GM12878 (cell line): ENCODE results near the gene ATN1. TPM values are rescaled to one million over a fixed set of nuclear protein-coding genes. Genes with fewer than 3 reads are reported as not detected.
A peak's percentile ranks its signal among the peaks of the same experiment; 100 is the strongest.

Experiments used
- BHLHE40 ChIP-seq, 2 experiments: fragments of 450-650 bp in 1 of 2; IDR thresholded peaks; 2 replicates each; pipeline ENCODE4 v1.6.1; 2011 to 2017; ENCODE audit warnings: low read depth in 2 of 2, borderline replicate concordance in 1 of 2, improper control_type of control experiment in 1 of 2, low read length in 1 of 2, mild to moderate bottlenecking in 1 of 2
- CBX5 ChIP-seq: sonication (generic); IDR thresholded peaks from 2 replicates; pipeline ENCODE4 v1.6.1; 2016; ENCODE audit warnings: low read depth, moderate library complexity, mild to moderate bottlenecking, inconsistent platforms
- GATAD2B ChIP-seq: fragments of 450-650 bp; conservative IDR thresholded peaks from 2 replicates; pipeline ENCODE4 v1.6.1; 2017; ENCODE audit warnings: low read depth, mild to moderate bottlenecking, moderate library complexity
- IKZF1 ChIP-seq: fragments of 450-650 bp; conservative IDR thresholded peaks from 2 replicates; pipeline ENCODE4 v1.6.1; 2017; ENCODE audit warnings: antibody characterized with exemption, mild to moderate bottlenecking
- KAT2A ChIP-seq: conservative IDR thresholded peaks from 2 replicates; pipeline ENCODE4 v1.6.1; 2011; ENCODE audit warnings: low read depth, low read length; ENCODE audit not compliant: control insufficient read depth
- LARP7 ChIP-seq: fragments of 450-650 bp; IDR thresholded peaks from 2 replicates; pipeline ENCODE4 v1.6.1; 2017; ENCODE audit warnings: mild to moderate bottlenecking
- NFXL1 ChIP-seq: fragments of 450-650 bp; IDR thresholded peaks from 2 replicates; pipeline ENCODE4 v1.6.1; 2017; ENCODE audit warnings: antibody characterized with exemption, mild to moderate bottlenecking, borderline replicate concordance
- NRF1 ChIP-seq: conservative IDR thresholded peaks from 2 replicates; pipeline ENCODE4 v1.6.1; 2011; ENCODE audit warnings: mild to moderate bottlenecking, low read depth, low read length, improper control_type of control experiment
- POLR2A ChIP-seq: IDR thresholded peaks from 2 replicates; pipeline ENCODE4 v1.6.1; 2011; ENCODE audit warnings: low read depth, mild to moderate bottlenecking, low read length
- RAD21 ChIP-seq: IDR thresholded peaks from 2 replicates; pipeline ENCODE4 v1.6.1; 2011; ENCODE audit warnings: mild to moderate bottlenecking, low read depth, low read length, moderate library complexity; ENCODE audit not compliant: insufficient read depth
- RBBP5 ChIP-seq: fragments of 200-600 bp; sonication (generic); conservative IDR thresholded peaks from 2 replicates; pipeline ENCODE4 v1.6.1; 2016
- RCOR1 ChIP-seq: conservative IDR thresholded peaks from 2 replicates; pipeline ENCODE4 v1.6.1; 2012; ENCODE audit warnings: low read depth, low read length, improper control_type of control experiment
- RFX5 ChIP-seq: IDR thresholded peaks from 2 replicates; pipeline ENCODE4 v1.6.1; 2011; ENCODE audit warnings: low read depth, low read length, improper control_type of control experiment
- SKIL ChIP-seq: fragments of 450-650 bp; IDR thresholded peaks from 2 replicates; pipeline ENCODE4 v1.6.1; 2017; ENCODE audit warnings: mild to moderate bottlenecking, low read depth, inconsistent platforms; ENCODE audit not compliant: poor library complexity, severe bottlenecking
- SREBF1 ChIP-seq: IDR thresholded peaks from 2 replicates; pipeline ENCODE4 v1.6.1; 2012; ENCODE audit warnings: mild to moderate bottlenecking, low read length
- ZNF274 ChIP-seq: IDR thresholded peaks from one replicate; pipeline ENCODE4 v1.8.0; 2011; ENCODE audit not compliant: insufficient read length, insufficient read depth
- ZSCAN29 ChIP-seq: fragments of 450-650 bp; IDR thresholded peaks from 2 replicates; pipeline ENCODE4 v1.6.1; 2017; ENCODE audit warnings: mild to moderate bottlenecking, moderate library complexity
- polyA plus RNA-seq, 11 experiments: library from polyadenylated mRNA; depleted of rRNA in 4 of 11; unstranded in 6 of 11; stranded (reverse) in 5 of 11; fragments of >200 nt; fragmentation: Nextera tagmentation in 4 of 11; fragmentation: Illumina TruSeq in 1 of 11; extraction: Ambion mirVana in 4 of 11; extraction: Trizol in 1 of 11; gene quantifications; 1 replicate in 1 of 11; 2 replicates in 10 of 11; pipeline versions ENCODE4 v1.2.1 to v1.2.3, GENCODE V29; 2011 to 2016; ENCODE audit warnings: inconsistent platforms in 2 of 11, missing spikeins in 2 of 11, low read depth in 1 of 11
- total RNA-seq, 4 experiments: library from RNA; depleted of rRNA in 3 of 4; stranded (reverse); fragments of >200 nt in 3 of 4; fragmentation: Illumina TruSeq in 1 of 4; extraction: Trizol in 1 of 4; gene quantifications; 2 replicates each; pipeline versions ENCODE4 v1.2.1 to v1.2.3, GENCODE V29; 2013 to 2021
- TF ChIP-seq, protein P1 (sequence below): fragments of 450-650 bp; IDR thresholded peaks from 2 replicates; pipeline ENCODE4 v1.6.1; 2016; ENCODE audit warnings: mild to moderate bottlenecking
- TF ChIP-seq, protein P2 (sequence below): IDR thresholded peaks from 2 replicates; pipeline ENCODE4 v1.6.1; 2012; ENCODE audit warnings: improper control_type of control experiment, low read depth, low read length; ENCODE audit not compliant: insufficient replicate concordance
- TF ChIP-seq, protein P3 (sequence below): fragments of 150-350 bp; IDR thresholded peaks from 2 replicates; pipeline ENCODE4 v1.6.1; 2014; ENCODE audit warnings: mild to moderate bottlenecking, low read depth, low read length

ATN1 gene
- total and polyA plus RNA-seq, 10 of the 15 experiments (the other 5 are each of a cell fraction or from before 2014, with no cell fraction given), result 0.08 to 44.5 (median 5.0) TPM

- TF ChIP-seq, protein P1, sequence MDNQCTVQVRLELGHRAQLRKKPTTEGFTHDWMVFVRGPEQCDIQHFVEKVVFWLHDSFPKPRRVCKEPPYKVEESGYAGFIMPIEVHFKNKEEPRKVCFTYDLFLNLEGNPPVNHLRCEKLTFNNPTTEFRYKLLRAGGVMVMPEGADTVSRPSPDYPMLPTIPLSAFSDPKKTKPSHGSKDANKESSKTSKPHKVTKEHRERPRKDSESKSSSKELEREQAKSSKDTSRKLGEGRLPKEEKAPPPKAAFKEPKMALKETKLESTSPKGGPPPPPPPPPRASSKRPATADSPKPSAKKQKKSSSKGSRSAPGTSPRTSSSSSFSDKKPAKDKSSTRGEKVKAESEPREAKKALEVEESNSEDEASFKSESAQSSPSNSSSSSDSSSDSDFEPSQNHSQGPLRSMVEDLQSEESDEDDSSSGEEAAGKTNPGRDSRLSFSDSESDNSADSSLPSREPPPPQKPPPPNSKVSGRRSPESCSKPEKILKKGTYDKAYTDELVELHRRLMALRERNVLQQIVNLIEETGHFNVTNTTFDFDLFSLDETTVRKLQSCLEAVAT, result peak; percentile 50; the same call in 1 of the 2 replicates
- no peak for TF ChIP-seq ZNF274
- TF ChIP-seq RCOR1, result no peak
- TF ChIP-seq RFX5, result no peak
- TF ChIP-seq, protein P2, sequence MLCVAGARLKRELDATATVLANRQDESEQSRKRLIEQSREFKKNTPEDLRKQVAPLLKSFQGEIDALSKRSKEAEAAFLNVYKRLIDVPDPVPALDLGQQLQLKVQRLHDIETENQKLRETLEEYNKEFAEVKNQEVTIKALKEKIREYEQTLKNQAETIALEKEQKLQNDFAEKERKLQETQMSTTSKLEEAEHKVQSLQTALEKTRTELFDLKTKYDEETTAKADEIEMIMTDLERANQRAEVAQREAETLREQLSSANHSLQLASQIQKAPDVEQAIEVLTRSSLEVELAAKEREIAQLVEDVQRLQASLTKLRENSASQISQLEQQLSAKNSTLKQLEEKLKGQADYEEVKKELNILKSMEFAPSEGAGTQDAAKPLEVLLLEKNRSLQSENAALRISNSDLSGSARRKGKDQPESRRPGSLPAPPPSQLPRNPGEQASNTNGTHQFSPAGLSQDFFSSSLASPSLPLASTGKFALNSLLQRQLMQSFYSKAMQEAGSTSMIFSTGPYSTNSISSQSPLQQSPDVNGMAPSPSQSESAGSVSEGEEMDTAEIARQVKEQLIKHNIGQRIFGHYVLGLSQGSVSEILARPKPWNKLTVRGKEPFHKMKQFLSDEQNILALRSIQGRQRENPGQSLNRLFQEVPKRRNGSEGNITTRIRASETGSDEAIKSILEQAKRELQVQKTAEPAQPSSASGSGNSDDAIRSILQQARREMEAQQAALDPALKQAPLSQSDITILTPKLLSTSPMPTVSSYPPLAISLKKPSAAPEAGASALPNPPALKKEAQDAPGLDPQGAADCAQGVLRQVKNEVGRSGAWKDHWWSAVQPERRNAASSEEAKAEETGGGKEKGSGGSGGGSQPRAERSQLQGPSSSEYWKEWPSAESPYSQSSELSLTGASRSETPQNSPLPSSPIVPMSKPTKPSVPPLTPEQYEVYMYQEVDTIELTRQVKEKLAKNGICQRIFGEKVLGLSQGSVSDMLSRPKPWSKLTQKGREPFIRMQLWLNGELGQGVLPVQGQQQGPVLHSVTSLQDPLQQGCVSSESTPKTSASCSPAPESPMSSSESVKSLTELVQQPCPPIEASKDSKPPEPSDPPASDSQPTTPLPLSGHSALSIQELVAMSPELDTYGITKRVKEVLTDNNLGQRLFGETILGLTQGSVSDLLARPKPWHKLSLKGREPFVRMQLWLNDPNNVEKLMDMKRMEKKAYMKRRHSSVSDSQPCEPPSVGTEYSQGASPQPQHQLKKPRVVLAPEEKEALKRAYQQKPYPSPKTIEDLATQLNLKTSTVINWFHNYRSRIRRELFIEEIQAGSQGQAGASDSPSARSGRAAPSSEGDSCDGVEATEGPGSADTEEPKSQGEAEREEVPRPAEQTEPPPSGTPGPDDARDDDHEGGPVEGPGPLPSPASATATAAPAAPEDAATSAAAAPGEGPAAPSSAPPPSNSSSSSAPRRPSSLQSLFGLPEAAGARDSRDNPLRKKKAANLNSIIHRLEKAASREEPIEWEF, result no peak
- TF ChIP-seq RAD21, result no peak
- TF ChIP-seq, protein P3, sequence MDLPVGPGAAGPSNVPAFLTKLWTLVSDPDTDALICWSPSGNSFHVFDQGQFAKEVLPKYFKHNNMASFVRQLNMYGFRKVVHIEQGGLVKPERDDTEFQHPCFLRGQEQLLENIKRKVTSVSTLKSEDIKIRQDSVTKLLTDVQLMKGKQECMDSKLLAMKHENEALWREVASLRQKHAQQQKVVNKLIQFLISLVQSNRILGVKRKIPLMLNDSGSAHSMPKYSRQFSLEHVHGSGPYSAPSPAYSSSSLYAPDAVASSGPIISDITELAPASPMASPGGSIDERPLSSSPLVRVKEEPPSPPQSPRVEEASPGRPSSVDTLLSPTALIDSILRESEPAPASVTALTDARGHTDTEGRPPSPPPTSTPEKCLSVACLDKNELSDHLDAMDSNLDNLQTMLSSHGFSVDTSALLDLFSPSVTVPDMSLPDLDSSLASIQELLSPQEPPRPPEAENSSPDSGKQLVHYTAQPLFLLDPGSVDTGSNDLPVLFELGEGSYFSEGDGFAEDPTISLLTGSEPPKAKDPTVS, result no peak
- no peak for TF ChIP-seq SREBF1
- no peak for TF ChIP-seq CBX5
- TF ChIP-seq IKZF1, result peak; percentile 23; the same call in 1 of the 2 replicates
- TF ChIP-seq POLR2A, result peak; percentile 73
- TF ChIP-seq KAT2A, result no peak
- no peak for TF ChIP-seq BHLHE40 (IDR thresholded peaks at IDR 0.05; ENCODE audit: borderline replicate concordance in 1 of 2, low read depth in 2 of 2, low read length in 1 of 2)
- no peak; the same call in 1 of the 2 replicates for TF ChIP-seq LARP7
- 0 out of 2 replicates have a peak, but pooled peaks have one; percentile 3 for TF ChIP-seq NRF1
- no peak for TF ChIP-seq NFXL1
- no peak for TF ChIP-seq GATAD2B
- no peak for TF ChIP-seq ZSCAN29
- TF ChIP-seq RBBP5, result no peak
- TF ChIP-seq SKIL, result no peak
These were observed 23.2 kb upstream of the ATN1 start, which contains the start of gene LRRC23 (continued) for GRCh38 chr12:6904280-6905276.
